Measurements from ENCODE around the gene OTUB1.
"Not testable (repeated sequence)": the region's sequence is repeated elsewhere in the genome, so short reads cannot be mapped to it uniquely, and the experiment has no call there.

OTUB1 gene

DNA sequence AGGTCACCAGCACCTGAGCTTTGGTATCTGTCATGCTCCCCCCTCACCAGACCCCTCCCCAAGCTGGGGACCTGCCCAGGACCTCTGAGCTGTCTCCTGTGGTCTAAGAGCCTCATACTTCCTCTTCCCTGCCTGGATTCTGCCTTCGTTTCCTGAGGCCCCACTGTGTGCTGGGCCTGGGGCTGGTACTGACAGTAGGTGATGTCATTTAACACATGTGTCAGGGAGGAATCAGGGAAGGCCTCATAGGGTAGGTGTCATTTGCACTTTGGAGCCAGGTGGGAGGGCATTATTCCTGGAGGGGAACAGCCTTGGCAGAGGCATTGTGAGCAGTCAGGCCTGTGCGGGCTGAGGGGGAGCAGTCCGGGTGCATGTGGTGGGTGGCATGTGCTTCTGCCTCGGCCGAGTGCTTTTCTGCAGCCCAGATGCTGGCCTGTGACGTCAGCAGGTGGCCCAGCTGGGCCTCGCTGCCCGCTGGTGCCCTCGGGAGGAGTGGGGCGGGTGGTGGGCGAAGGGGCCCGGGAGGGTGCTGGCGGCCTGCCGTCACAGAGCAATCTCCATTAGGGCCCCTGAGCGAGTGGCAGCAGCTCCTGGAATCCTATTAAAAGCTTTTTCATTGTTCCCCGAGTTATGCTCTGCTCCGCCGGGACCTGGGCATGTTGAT lies 58.6 kb downstream of the OTUB1 start:
- no peak overlapping the region for H3K4me3 ChIP-seq (ENCODE audit: low read length, poor library complexity, severe bottlenecking)
- H2AFZ ChIP-seq (ENCODE audit: low read length), result no peak overlapping the region
- H3K36me3 ChIP-seq (ENCODE audit: insufficient read depth, low read length), result no peaks in the 10 kb centered on the region
- no peaks in the 10 kb centered on the region for H3K9me3 ChIP-seq (ENCODE audit: insufficient read depth, low read depth, low read length)
- no peaks in the 10 kb centered on the region for H4K20me1 ChIP-seq (ENCODE audit: insufficient read depth, low read length, poor library complexity, severe bottlenecking)
- no peak for TF ChIP-seq EZH2phosphoT487 (IDR thresholded peaks at IDR 0.05; ENCODE audit: borderline replicate concordance)
- TF ChIP-seq, protein P1, sequence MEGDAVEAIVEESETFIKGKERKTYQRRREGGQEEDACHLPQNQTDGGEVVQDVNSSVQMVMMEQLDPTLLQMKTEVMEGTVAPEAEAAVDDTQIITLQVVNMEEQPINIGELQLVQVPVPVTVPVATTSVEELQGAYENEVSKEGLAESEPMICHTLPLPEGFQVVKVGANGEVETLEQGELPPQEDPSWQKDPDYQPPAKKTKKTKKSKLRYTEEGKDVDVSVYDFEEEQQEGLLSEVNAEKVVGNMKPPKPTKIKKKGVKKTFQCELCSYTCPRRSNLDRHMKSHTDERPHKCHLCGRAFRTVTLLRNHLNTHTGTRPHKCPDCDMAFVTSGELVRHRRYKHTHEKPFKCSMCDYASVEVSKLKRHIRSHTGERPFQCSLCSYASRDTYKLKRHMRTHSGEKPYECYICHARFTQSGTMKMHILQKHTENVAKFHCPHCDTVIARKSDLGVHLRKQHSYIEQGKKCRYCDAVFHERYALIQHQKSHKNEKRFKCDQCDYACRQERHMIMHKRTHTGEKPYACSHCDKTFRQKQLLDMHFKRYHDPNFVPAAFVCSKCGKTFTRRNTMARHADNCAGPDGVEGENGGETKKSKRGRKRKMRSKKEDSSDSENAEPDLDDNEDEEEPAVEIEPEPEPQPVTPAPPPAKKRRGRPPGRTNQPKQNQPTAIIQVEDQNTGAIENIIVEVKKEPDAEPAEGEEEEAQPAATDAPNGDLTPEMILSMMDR (conservative IDR thresholded peaks at IDR 0.05; ENCODE audit: low read length), result no peak
- no peaks in the 10 kb centered on the region for H3K79me2 ChIP-seq (ENCODE audit: insufficient read depth, low read length)
- no peak overlapping the region for H3K9ac ChIP-seq (ENCODE audit: low read depth, low read length, poor library complexity, severe bottlenecking)
- no peaks in the 10 kb centered on the region for H3K4me1 ChIP-seq (ENCODE audit: insufficient read depth, low read length, poor library complexity, severe bottlenecking)
- H3F3A ChIP-seq (ENCODE audit: low read depth), result no peaks in the 10 kb centered on the region
- H3K9me2 ChIP-seq (replicated peaks; ENCODE audit: low read depth, low read length), result no peaks in the 10 kb centered on the region
- H3K27me3 ChIP-seq (ENCODE audit: insufficient read depth, low read length, poor library complexity, severe bottlenecking), result no peaks in the 10 kb centered on the region
- H3K4me2 ChIP-seq (ENCODE audit: low read depth, low read length, poor library complexity, severe bottlenecking), result no peak overlapping the region

DNA sequence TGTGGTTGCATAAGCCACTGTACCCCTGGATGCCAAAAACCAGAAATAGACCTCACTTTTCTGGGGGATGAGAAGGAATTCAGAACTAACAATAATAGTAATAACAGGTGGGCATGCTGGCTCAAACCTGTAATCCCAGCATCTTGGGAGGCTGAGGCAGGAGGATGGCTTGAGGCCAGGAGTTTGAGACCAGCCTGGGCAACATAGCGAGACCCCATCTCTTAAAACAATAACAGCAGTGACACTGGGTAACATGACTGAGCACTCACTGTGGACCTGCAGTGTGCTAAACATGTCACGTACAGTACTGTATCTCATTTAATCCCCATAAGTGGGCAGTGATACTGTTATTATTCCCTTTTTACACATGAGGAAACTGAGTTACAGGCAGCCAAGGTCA lies 59.5 kb downstream of the OTUB1 start:
- Histone ChIP-seq H3K4me3 (ENCODE audit: low read length, poor library complexity, severe bottlenecking) (no peak overlapping the region), H3K27me3 (ENCODE audit: insufficient read depth, low read length, poor library complexity, severe bottlenecking) (no peaks in the 10 kb centered on the region), H3K9me2 (replicated peaks; ENCODE audit: low read depth, low read length) (no peaks in the 10 kb centered on the region), H4K20me1 (ENCODE audit: insufficient read depth, low read length, poor library complexity, severe bottlenecking) (no peaks in the 10 kb centered on the region), H3K9ac (ENCODE audit: low read depth, low read length, poor library complexity, severe bottlenecking) (no peak overlapping the region), H3K79me2 (ENCODE audit: insufficient read depth, low read length) (no peaks in the 10 kb centered on the region), H3K4me2 (ENCODE audit: low read depth, low read length, poor library complexity, severe bottlenecking) (no peak overlapping the region), H3F3A (ENCODE audit: low read depth) (no peaks in the 10 kb centered on the region), H2AFZ (ENCODE audit: low read length) (no peak overlapping the region), H3K4me1 (ENCODE audit: insufficient read depth, low read length, poor library complexity, severe bottlenecking) (no peaks in the 10 kb centered on the region), H3K36me3 (ENCODE audit: insufficient read depth, low read length) (no peaks in the 10 kb centered on the region), H3K9me3 (ENCODE audit: insufficient read depth, low read depth, low read length) (no peaks in the 10 kb centered on the region)
- TF ChIP-seq EZH2phosphoT487 (IDR thresholded peaks at IDR 0.05; ENCODE audit: borderline replicate concordance), result no peak
- TF ChIP-seq, protein P1 (conservative IDR thresholded peaks at IDR 0.05; ENCODE audit: low read length), result no peak

DNA sequence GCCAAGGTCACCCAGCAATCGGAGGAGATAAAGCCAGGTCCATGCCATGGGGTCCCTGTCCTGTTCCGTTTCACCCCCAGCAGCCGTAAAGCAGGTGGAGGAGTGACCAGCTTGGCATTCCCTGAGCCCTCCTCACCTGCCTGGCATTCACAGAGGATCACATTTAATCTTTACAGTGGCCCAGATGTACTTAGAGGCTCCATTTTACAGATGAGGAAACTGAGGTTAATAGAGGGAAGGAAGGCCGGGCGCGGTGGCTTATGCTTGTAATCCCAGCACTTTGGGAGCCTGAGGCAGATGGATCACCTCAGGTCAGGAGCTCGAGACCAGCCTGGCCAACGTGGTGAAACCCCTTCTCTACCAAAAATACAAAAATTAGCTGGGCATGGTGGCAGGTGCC lies 61.1 kb downstream of the OTUB1 start:
- H3K9ac ChIP-seq (ENCODE audit: low read depth, low read length, poor library complexity, severe bottlenecking); H2AFZ ChIP-seq (ENCODE audit: low read length); H3K4me2 ChIP-seq (ENCODE audit: low read depth, low read length, poor library complexity, severe bottlenecking); H4K20me1 ChIP-seq (ENCODE audit: insufficient read depth, low read length, poor library complexity, severe bottlenecking); H3K79me2 ChIP-seq (ENCODE audit: insufficient read depth, low read length); H3K27me3 ChIP-seq (ENCODE audit: insufficient read depth, low read length, poor library complexity, severe bottlenecking); H3F3A ChIP-seq (ENCODE audit: low read depth); H3K9me2 ChIP-seq (replicated peaks; ENCODE audit: low read depth, low read length); H3K4me1 ChIP-seq (ENCODE audit: insufficient read depth, low read length, poor library complexity, severe bottlenecking); H3K9me3 ChIP-seq (ENCODE audit: insufficient read depth, low read depth, low read length); H3K36me3 ChIP-seq (ENCODE audit: insufficient read depth, low read length); H3K4me3 ChIP-seq (ENCODE audit: low read length, poor library complexity, severe bottlenecking): not testable (repeated sequence)
